K562 (cell line): Measurements from ENCODE around the gene ALDH7A1. TPM values are rescaled to one million over a fixed set of nuclear protein-coding genes. Genes with fewer than 3 reads are reported as not detected.

Experiments used
- DIDO1 ChIP-seq: fragments of 450-650 bp; IDR thresholded peaks from 2 replicates; pipeline ENCODE4 v1.6.1; 2016; ENCODE audit warnings: low read depth, missing biosample characterization, missing genetic modification characterization
- ELF1 ChIP-seq: fragments of 200-800 bp; sonication (Bioruptor generic); IDR thresholded peaks from 2 replicates; pipeline ENCODE4 v1.6.1; 2016; ENCODE audit warnings: missing genetic modification characterization, missing compliant biosample characterization
- GABPB1 ChIP-seq: sonication (generic); formaldehyde crosslinking; IDR thresholded peaks from 2 replicates; pipeline ENCODE4 v1.8.0; 2022; ENCODE audit warnings: mild to moderate bottlenecking, missing genetic modification reagents
- HDGF ChIP-seq: fragments of 450-650 bp; IDR thresholded peaks from 2 replicates; pipeline ENCODE4 v1.6.1; 2016
- HMGXB4 ChIP-seq: sonication (generic); formaldehyde crosslinking; IDR thresholded peaks from 2 replicates; pipeline ENCODE4 v1.8.1; 2023; ENCODE audit warnings: mild to moderate bottlenecking, missing genetic modification reagents
- HNRNPUL1 ChIP-seq: fragments of 200-400 bp; formaldehyde crosslinking; IDR thresholded peaks from 2 replicates; pipeline ENCODE4 v1.6.1; 2017; ENCODE audit warnings: low read length
- MED1 ChIP-seq: sonication (generic); formaldehyde crosslinking; IDR thresholded peaks from 2 replicates; pipeline ENCODE4 v1.8.1; 2023; ENCODE audit warnings: missing genetic modification reagents, borderline replicate concordance
- MGA ChIP-seq: fragments of 450-650 bp; IDR thresholded peaks from 2 replicates; pipeline ENCODE4 v1.6.1; 2016; ENCODE audit warnings: mild to moderate bottlenecking, moderate library complexity
- RAD51 ChIP-seq: fragments of 450-650 bp; IDR thresholded peaks from 2 replicates; pipeline ENCODE4 v1.7.1; 2016; ENCODE audit warnings: low read depth, mild to moderate bottlenecking, borderline replicate concordance
- RBM39 ChIP-seq: fragments of 200-400 bp; formaldehyde crosslinking; optimal IDR thresholded peaks from 2 replicates; pipeline ENCODE3; 2018; ENCODE audit warnings: low read depth, low read length
- STAT5B ChIP-seq: fragments of 250-450 bp; sonication (Bioruptor Pico); IDR thresholded peaks from 2 replicates; pipeline ENCODE4 v1.8.0; 2021; ENCODE audit warnings: mild to moderate bottlenecking, inconsistent platforms
- THRAP3 ChIP-seq: fragments of 450-650 bp; IDR thresholded peaks from 2 replicates; pipeline ENCODE4 v1.6.1; 2016; ENCODE audit warnings: mild to moderate bottlenecking, inconsistent platforms, borderline replicate concordance
- TRIM24 ChIP-seq, 2 experiments: fragments of 450-650 bp; IDR thresholded peaks; 2 replicates each; pipeline ENCODE4 v1.6.1; 2016
- ZBED1 ChIP-seq: IDR thresholded peaks from 2 replicates; pipeline ENCODE4 v1.6.1; 2014
- ZNF23 ChIP-seq: fragments of 250-450 bp; sonication (Bioruptor Pico); IDR thresholded peaks from 2 replicates; pipeline ENCODE4 v1.4.0; 2020; ENCODE audit warnings: mild to moderate bottlenecking
- polyA plus RNA-seq, 8 experiments: library from polyadenylated mRNA; depleted of rRNA in 4 of 8; stranded (reverse) in 5 of 8; unstranded in 3 of 8; fragments of >200 nt; fragmentation: Nextera tagmentation in 2 of 8; fragmentation: Illumina TruSeq in 1 of 8; extraction: Ambion mirVana in 2 of 8; extraction: Trizol in 1 of 8; gene quantifications; 2 replicates each; pipeline versions ENCODE4 v1.2.1 to v1.2.3, GENCODE V29; 2011 to 2014; ENCODE audit warnings: inconsistent platforms in 1 of 8, missing spikeins in 1 of 8
- total RNA-seq, 7 experiments: library from RNA; depleted of rRNA in 6 of 7; stranded (reverse); fragments of >200 nt in 6 of 7; fragmentation: Illumina TruSeq in 2 of 7; extraction: Trizol in 2 of 7; gene quantifications; 2 replicates each; pipeline versions ENCODE4 v1.2.1 to v1.2.3, GENCODE V29; 2011 to 2021; ENCODE audit warnings: low replicate concordance in 1 of 7

Gene ALDH7A1
- total and polyA plus RNA-seq, 9 of the 15 experiments (the other 6 are each of a cell fraction or from before 2014, with no cell fraction given), result 0.04 to 0.49 TPM; not detected in 7

GRCh38 chr5:126514558-126515141, 80.4 kb downstream of the ALDH7A1 start (continued):
- no peak for TF ChIP-seq MGA
- TF ChIP-seq TRIM24 (IDR thresholded peaks at IDR 0.05), result peak; percentile 63 to 78; a peak in 3 of 4 replicates
- TF ChIP-seq ELF1 (tag), result peak; percentile 31; the same call in 1 of the 2 replicates
- no peak for TF ChIP-seq STAT5B
- no peak for TF ChIP-seq HNRNPUL1
- no peak for TF ChIP-seq HDGF
- no peak for TF ChIP-seq RBM39
- no peak; the same call in 1 of the 2 replicates for TF ChIP-seq GABPB1 (CRISPR knock-in tag)
- TF ChIP-seq ZBED1, result peak; percentile 74; the same call in 1 of the 2 replicates
- no peak for TF ChIP-seq MED1 (CRISPR knock-in tag)
- TF ChIP-seq ZNF23 (CRISPR knock-in tag), result no peak
- TF ChIP-seq THRAP3, result no peak
- TF ChIP-seq DIDO1, result 0 out of 2 replicates have a peak, but pooled peaks have one; percentile 51
- peak; percentile 44; the same call in 1 of the 2 replicates for TF ChIP-seq RAD51
- TF ChIP-seq HMGXB4 (CRISPR knock-in tag), result no peak
